HEK293T (cell line): ENCODE measurements around the gene IVD.

Source experiments
- ARNT ChIP-seq: fragments of 450-650 bp; IDR thresholded peaks from 2 replicates; pipeline ENCODE4 v1.6.1; 2017; ENCODE audit warnings: mild to moderate bottlenecking
- BHLHE40 ChIP-seq: fragments of 450-650 bp; IDR thresholded peaks from 2 replicates; pipeline ENCODE4 v1.6.1; 2016; ENCODE audit warnings: mild to moderate bottlenecking, moderate library complexity, borderline replicate concordance
- CTBP1 ChIP-seq: fragments of 450-650 bp; IDR thresholded peaks from 2 replicates; pipeline ENCODE4 v1.6.1; 2016; ENCODE audit warnings: borderline replicate concordance
- FOXA1 ChIP-seq: fragments of 450-650 bp; IDR thresholded peaks from 2 replicates; pipeline ENCODE4 v1.6.1; 2016; ENCODE audit warnings: mild to moderate bottlenecking
- FOXK2 ChIP-seq: fragments of 450-650 bp; IDR thresholded peaks from 2 replicates; pipeline ENCODE4 v1.6.1; 2016; ENCODE audit warnings: mild to moderate bottlenecking
- SP1 ChIP-seq: fragments of 450-650 bp; IDR thresholded peaks from 2 replicates; pipeline ENCODE4 v1.6.1; 2017
- SUZ12 ChIP-seq: fragments of 450-650 bp; IDR thresholded peaks from 2 replicates; pipeline ENCODE4 v1.6.1; 2016; ENCODE audit warnings: mild to moderate bottlenecking
- TARDBP ChIP-seq: fragments of 450-650 bp; IDR thresholded peaks from 2 replicates; pipeline ENCODE4 v1.6.1; 2016

- TF ChIP-seq SUZ12 = no peak
- no peak for TF ChIP-seq SP1
- TF ChIP-seq FOXA1 = no peak
- no peak for TF ChIP-seq CTBP1
- no peak for TF ChIP-seq TARDBP
- TF ChIP-seq BHLHE40 = no peak
- no peak for TF ChIP-seq FOXK2
- TF ChIP-seq ARNT = no peak
Observed at GRCh38 chr15:40409366-40409765, 3.8 kb downstream of the IVD start.
